NAMALWA (cell line): Measurements from ENCODE around the gene ANAPC16.
A peak's percentile ranks its signal among the peaks of the same experiment; 100 is the strongest.
"Not testable (repeated sequence)": the region's sequence is repeated elsewhere in the genome, so short reads cannot be mapped to it uniquely, and the experiment has no call there.

Experiments
- DNase-seq: peaks from one replicate; pipeline ENCODE4 v3.0.0-alpha.2; 2015; ENCODE audit warnings: low spot score

ANAPC16 gene

DNA sequence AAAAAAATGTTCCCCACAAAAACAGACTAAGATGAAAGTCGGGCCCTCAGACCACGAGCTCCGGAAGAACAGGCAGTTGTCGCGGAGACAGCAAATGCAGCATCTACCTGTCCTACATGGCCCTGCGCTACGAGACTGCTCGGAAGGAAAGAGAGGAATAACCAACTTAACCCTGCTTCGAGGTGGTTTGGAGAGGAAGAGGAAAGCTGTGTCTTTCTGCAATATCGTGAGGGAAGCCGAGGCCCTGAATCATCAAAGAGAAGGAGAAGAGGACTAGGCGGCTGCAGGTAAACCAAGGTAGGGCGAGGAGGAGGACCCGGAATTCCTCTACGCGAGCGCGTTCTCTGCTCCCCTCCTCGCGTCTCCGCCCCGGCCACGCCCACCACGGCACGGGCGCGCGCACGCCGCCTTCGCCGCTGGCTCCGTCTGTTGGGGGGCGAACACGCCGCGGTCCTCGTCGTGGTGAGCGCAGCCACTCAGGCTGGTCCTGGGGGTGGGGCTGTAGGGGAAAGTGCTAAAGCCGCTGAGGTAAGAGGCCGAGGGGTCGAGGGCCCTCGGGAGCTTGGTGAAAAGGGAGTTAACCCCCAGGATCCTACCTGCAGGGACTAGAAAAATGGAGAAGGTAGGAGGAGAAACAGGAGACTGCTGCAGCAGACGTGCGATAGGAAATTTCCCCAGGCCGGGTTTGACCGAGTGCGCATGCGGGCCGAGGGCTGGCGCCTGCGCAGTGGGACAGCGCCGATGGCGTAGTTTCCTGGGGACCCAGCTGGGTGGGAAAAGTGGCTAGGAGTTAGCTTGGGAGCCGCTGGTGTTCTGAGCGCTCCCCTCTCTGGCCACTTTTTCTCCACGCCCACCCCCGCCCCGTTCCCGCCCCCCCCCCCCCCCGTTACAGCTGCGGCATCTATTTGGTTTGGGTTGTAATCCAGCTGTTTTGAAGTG is at the start of gene ANAPC16, which contains the start of gene ASCC1:
ANAPC16 (plus strand) TSS at position 402 of the 939 bp plus-strand sequence. CDS start 7,903 bp downstream, outside the sequence.
ASCC1 (minus strand) TSS at position 666 of the 939 bp plus-strand sequence. CDS start 2,978 bp downstream, outside the sequence.
- DNase-seq = peak; percentile 86

DNA sequence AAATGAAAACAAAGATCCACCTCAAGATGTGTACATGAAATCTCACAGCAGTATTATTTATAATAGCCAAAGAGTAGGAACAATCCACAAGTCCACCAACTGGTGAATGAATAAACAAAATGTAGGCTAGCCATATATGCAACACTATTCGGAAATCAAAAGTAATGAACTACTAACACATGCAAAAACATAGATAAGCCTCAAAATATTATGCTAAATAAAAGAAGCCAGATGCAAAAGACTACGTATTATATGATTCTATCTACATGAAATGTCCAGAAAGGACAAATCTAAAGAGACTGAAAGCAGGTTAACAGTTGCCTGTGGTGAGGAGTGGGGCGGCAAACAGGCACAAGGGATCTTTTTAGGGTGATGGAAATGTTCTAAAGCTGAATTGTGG is 48.7 kb upstream of the ANAPC16 start:
- DNase-seq = no peak

DNA sequence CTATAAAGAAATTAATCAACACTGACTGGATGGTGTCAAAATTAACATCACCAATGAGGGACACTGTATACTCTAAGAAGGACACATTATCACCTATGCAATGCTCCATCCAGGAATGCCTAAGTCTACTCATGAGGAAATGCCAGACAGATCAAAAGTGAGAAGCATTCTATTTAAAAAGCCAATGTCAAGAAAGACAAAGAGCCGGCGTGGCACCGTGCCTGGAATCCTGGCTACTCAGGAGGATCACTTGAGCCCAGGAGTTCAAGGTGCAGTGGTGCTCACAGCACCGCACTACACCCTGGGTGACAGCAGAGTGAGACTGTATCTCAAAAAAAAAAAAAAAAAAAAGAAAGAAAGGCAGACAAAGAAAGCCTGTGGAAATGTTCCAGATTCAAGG is 45.5 kb upstream of the ANAPC16 start:
- no peak for DNase-seq

DNA sequence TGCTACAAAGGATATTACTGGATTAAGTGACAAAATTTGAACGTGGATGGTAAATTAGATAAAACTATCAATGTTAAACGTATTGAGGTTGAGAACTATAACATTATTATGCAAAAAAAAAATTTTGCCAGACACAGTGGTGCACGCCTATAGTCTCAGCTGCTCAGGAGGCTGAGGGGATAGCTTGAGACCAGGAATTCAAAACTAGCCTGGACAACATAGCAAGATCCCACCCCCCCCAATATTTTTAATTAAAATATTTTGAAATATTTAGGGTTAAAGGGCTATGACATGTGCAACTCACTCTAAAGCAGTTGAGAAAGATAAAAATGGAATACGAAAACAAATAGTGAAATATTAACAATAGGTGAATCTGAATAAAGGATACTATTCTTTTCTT is 45.1 kb upstream of the ANAPC16 start:
- DNase-seq = no peak

DNA sequence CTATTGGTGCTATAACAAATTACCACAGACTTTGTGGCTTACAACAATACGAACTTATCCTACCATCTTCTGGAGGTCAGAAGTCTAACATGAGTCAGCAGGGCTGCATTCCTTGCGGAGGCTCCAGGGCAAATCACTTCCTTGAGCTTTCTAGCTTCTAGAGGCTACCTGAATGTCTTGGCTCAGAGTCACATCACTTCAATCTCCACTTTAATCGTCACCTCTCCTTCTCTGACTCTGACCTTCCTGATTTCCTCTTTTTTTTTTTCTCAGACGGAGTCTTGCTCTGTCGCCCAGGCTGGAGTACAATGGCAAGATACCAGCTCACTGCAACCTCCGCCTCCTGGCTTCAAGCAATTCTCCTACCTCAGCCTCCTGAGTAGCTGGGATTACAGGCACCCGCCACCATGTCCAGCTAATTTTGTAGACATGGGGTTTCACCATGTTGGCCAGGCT is 44.6 kb upstream of the ANAPC16 start:
- no peak for DNase-seq

DNA sequence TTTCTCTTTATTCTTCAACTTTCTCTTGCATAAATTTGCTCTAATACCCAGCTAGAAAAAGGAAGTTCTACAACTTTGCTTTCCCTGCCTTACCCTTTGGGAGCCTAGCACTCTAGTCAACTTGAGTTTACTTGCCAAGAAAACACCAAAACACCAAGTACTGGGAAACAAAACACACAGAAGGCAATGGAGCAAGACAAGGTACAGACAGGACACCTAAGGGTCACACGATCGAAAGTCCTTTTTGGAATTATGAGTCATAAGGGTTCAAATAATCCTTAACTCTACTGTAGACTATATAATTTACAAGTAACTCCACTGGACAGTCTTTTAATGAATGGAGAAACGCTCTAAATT is 42.6 kb upstream of the ANAPC16 start:
- DNase-seq = no peak

DNA sequence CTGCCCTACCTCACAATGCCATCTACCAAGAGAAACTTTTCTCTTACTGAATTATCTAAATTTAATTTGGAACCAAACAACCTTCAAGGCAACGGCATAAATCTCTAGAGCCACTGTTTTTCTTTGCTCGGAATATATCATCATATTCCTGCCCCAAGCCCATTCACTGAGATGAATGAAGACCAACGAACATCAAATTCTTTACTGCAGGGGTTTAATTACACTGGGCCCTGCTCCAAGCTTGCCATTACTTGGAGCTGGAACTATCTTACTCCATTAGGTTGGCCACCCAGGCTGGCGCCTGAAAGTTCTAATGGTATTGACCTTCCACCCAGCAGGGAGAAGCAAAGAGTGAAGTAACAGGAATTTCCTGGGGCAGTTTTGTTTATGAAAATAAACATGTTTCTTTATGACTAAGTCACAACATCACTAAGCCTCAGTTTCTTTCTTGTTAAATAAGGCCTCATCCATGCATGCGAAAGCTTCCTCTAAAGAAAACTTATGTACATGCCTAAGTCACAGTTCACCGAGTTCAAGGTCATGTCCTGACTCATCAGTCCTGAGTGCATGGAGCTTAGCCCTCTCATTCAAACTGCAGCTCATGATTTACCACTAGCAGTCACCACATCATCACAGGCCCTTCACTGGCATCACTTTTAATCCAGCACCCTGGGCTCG is 42.1 kb upstream of the ANAPC16 start:
- no peak for DNase-seq

DNA sequence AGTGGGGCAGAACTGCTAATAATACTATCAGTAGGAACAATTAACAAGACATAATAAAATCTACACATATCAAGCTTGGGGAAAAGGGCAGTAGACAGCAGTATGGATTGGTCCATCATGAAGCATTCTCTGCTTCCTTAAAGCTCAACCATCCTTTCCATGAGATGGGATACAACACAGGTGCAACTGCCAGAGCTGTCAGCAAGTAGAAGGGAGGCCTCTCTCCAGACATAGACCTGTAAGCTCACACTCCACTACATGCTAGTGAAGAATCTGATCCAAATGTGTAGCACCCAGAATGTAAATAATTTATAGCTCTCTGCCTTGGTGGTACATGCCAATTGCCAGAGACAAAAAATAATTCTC is 41.5 kb upstream of the ANAPC16 start:
- no peak for DNase-seq

DNA sequence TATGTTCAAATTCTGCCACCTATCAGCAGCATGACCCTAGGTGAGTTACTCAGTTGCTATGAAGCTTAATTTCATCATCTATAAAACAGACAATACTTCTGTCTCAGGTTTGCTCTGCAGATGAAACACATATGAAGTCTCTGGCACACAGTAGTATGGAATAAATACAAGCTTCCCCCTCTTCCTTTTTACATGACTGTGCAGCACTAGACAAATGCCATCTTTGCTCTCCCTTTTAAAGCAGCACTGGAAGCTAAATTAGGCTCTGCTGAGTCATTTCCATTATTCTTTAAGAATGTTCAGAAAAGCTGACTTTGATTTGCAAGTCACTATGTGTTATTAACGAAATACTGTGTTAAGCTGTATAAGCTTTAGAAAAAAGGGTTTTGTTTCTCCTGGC is 40.7 kb upstream of the ANAPC16 start:
- DNase-seq = no peak

DNA sequence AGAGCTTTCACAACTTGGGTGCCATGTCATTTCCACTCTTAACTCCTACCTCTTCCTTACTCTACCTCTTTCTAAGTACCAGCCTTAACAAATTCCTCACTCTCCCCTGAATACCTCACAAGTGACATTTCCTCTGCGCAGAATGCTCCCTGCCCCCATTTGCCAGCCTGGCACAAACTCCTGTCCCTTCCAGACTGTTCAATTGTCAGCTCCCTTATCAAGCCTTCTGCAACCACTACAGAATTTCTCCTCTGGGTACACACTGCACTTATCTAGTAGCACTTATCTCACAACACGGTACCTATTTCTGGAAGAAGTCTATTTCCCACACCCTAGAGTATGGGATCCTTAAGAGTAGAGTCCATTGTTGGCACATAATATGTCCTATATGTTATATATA is 39.1 kb upstream of the ANAPC16 start:
- DNase-seq = no peak

DNA sequence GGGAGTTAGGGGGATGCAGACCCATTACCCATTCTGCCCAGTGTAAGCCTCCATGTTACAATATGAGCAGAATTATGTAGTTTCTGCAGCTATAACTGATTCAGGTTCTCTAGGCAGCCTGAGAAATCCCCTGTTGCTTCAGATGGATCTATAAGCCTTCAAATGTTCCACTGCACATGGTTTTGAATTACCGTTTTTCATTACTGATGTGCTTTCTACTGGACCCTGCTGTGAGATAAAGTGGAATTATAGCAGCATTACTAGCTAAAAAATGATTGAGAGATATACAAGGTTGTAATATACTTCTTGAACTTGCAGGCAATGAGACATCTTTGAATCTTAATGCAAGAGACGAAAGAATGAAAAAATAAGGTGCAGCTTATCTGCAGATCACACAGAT is 38.4 kb upstream of the ANAPC16 start:
- no peak for DNase-seq

DNA sequence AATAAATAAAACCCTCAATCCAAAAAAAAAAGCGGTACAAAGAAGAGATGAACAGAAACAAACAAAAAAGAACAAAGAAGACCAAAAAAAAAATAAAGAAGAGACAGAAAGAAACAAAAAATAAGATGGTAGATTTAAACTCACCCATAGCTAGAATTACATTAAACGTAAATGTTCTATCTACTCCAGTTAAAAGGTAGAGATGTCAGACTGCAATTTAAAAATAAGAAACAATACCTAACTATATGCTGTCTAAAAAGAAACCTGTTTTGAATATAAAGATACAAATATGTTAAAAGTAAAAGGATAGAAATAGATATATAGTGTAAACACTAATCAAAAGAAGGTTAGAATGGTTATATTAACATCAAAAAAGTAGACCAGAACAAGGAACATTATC is 31.7 kb upstream of the ANAPC16 start:
- DNase-seq = no peak

DNA sequence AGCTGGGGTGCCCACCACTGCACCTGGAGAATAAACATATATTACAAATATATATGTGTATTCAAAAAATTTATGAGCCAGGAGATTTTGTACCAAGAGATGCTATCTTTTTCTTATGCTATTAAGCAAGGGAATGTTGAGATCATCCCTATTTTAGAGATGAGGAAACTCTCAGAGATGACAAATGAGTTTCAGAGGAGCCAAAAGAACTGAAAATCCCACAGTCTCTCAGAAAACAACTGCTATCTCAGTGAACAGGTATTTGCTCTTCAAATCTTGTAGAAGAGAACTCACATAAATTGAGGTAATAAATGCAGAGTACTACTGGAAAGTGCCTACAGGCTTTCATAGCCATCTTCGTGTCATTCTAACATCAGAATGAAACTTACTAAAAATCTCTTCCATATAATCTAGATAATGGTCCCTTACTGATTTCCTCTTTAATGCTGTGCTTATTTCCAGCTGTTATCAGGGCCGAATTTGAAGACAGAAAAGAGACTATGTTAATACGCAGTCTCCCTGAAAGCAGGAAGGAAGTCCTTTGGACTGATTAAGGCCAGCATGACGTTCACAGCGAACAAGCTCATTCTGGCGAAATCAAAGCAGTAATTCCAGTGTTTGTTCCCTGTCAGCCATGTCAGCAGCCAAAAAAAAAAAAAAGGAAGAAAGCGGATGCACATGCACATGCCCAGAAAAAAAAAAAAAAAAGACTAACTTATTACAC is 29.4 kb upstream of the ANAPC16 start:
- DNase-seq = no peak

DNA sequence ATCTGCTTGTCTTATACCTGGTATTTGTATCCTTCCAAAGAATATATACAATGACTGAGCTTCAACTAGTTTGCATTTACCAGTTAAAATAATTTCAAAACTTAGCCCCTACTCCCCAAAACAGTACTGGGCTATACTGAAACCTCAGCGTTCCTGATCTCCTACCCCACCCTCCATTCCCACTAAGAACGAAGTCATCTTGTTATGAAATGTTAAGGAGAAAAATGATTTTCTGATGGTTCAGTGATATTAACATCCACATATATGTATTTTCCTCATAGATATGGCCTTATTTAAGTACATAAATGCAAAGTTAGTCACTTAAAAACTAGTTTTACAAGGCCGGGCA is 28.9 kb upstream of the ANAPC16 start:
- DNase-seq = no peak

DNA sequence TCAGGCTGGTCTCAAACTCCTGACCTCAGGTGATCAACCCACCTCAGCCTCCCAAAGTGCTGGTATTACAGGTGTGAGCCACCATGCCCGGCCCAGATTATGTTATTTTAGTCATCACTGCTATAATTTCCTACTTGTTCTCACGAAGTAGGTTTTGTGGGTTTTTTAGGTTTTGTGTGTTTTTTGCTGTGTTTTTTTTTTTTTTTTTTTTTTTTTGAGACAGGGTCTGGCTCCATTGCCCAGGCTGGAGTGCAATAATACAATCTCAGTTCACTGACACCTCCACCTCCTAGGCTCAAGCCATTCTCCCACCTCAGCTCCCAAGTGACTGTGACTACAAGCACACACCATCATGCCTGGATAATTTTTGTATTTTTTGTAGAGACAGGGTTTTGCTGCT is 20.9 kb upstream of the ANAPC16 start:
- DNase-seq = no peak

DNA sequence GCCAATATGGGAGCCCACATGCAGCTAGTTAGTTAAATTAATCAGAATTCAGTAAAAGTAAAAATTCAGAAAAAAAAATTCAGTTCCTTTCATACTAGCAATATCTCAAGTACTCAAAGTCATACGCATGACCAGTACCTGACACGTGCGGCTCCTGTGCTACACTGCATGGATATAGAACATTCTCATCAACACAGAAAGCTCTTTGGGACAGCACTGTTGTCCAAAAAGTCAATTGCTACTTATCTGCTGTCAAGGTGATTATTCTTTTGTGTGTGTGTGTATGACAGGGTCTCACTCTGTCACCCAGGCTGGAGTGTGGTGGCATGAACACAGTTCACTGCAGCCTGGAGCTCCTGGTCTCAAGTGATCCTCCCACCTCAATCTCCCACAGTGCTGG is 14.9 kb upstream of the ANAPC16 start:
- no peak for DNase-seq

DNA sequence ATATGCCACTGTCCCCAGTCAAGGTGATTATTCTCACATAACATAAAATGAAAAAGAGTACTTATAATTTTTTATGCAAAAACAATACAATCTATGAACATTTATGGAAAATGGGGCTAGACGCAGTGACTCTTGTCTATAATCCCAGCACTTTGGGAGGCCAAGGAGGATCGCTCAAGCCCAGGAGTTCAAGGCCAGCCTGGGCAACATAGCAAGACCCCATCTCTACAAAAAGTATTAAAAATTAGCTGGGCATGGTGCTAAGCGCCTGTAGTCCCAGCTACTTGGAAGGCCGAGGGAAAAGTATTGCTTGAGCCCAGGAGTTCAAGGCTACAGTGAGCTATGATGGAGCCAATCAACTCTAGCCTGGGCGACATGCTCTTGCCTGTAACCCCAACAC is 14.5 kb upstream of the ANAPC16 start:
- no peak for DNase-seq

DNA sequence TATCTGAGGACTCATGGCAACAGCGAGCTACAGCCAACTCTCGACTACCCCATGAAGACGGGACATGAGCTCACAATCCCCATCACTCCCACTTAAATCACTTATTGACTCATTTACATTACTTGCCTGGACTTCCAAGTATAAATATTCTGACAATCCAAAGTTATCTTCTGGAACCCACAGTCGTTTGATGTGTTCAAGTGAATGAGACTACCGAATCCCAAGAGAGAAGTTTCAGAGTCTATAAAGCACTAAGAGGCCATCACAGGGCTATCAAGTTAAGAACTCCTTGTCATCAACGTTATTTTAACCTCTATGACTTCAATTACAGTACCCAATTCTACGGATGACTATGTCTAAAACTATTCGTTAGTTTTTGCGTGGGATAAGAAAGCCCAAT is 11.5 kb upstream of the ANAPC16 start:
- no peak for DNase-seq

DNA sequence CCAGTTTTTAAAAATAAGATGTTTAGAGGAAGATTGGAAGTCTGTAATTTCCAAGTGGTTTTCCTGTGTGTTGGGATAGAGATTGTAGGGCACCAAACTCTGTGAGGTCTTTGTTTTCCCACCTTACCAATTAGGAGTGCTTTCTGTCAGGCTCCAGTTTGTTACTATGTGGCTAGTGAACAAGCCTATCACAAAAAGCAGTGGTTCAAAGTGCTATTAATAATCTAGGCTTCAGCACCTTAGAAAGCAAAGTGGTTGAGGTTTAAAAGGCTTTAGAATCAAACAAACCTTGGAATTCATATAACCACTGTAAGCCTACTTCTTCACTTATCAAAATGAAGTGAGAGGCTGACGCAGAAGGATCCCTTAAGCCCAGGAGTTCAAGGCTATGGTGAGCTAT is 11.1 kb upstream of the ANAPC16 start:
- no peak for DNase-seq

DNA sequence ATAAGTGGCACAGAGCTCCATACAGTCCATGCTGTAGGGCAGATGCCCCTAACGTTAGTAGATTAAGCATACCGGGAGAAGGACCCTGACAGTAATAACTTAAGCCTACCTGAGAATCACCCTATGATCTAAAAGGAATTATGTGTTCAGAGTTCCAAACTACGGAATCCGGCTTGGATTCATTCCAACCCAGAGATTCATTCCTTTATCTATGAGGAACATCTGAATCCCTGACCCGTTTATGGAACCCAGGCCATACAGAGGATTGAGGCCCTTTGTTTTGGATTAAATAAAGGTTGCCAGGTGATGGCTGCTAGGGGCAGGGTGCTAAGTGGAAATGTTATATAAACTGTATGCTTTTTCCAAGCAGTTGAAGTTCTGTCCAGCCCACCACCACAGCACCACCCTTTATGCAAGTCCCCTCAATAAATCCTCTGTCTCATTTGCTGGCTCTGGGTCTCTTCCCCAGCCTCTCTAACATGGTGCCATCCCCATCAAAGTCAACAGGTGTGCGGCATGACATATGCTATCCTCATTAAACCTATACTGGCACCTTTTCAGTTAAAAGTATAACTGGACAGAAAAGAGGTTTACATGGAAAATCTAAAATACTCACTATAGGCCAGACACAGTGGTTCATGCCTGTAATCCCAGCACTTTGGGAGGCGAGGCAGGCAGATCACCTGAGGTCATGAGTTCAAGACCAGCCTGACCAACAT is 9.1 kb upstream of the ANAPC16 start:
- DNase-seq = no peak

DNA sequence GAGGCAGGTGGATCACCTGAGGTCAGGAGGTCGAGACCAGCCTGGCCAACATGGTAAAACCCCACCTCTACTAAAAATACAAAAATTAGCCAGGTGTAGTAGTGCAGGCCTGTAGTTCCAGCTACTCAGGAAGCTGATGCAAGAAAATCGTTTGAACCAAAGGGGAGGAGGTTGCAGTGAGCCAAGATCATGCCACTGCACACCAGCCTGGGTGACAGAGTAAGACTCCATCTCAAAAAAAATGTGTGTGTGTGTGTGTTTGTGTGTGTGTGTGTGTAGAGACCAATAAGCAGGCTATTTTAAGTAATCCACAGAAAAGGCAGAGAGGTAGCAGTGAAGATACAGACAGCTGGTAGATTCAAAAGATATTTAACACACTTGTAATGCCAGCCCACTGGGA is 7.3 kb upstream of the ANAPC16 start:
- peak; percentile 3 for DNase-seq

DNA sequence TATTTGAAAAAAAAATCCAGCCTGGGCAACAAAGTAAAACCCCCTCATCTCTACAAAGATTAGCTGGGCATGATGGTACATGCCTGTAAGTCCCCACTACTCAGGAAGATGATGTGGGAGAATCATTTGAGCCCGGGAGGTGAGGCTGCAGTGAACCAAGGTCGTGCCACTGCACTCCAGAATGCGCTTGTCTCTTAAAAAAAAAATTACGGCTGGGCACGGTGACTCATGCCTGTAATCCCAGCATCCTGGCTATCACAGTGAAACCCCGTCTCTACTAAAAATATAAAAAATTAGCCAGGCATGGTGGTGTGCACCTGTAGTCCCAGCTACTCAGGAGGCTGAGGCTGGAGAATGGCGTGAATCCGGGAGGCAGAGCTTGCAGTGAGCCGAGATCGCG is 4.4 kb upstream of the ANAPC16 start:
- DNase-seq = not testable (repeated sequence)
